ENCODE measurements around the gene PAFAH1B2. TPM values are rescaled to one million over a fixed set of nuclear protein-coding genes. Genes with fewer than 3 reads are reported as not detected.

The PAFAH1B2 gene
- total RNA-seq, 4 donors from 2014 or later = 50.3 to 82.3 (median 63.2) TPM

DNA sequence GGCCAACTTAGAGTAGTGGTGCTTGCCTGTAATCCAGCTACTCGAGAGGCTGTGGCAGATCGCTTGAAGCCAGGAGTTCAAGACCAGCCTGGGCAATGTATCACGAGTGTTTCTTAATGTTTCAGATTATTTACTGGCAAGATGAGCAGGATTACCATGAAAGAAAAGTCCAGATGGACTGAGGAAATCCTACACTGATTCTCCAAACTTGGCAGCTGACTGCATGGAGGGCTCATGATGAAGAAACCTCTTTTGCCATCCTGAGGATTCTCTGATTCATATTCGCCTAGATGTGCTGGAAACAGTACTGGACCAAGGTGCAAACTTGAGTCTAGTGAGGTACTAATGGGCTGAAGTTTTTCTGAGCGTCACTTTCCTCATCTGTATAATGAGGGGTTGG is 31.7 kb downstream of the PAFAH1B2 start:
- Histone ChIP-seq H3K27me3 (no peaks in the 10 kb centered on the region), H3K27ac (peak overlapping the region in 3 of 4 donors; percentile 21 to 45 (median 27)), H3K4me1 (peaks cover 0 to 63% (median 17%) of the 10 kb centered on the region in 3 donors), H3K4me3 (no peak overlapping the region), H3K36me3 (peaks cover 0 to 14% of the 10 kb centered on the region in 2 donors), H3K9me3 (no peaks in the 10 kb centered on the region)
- ATAC-seq = no peak
- TF ChIP-seq EP300 (IDR thresholded peaks at IDR 0.05) = no peak
- TF ChIP-seq, protein P1, sequence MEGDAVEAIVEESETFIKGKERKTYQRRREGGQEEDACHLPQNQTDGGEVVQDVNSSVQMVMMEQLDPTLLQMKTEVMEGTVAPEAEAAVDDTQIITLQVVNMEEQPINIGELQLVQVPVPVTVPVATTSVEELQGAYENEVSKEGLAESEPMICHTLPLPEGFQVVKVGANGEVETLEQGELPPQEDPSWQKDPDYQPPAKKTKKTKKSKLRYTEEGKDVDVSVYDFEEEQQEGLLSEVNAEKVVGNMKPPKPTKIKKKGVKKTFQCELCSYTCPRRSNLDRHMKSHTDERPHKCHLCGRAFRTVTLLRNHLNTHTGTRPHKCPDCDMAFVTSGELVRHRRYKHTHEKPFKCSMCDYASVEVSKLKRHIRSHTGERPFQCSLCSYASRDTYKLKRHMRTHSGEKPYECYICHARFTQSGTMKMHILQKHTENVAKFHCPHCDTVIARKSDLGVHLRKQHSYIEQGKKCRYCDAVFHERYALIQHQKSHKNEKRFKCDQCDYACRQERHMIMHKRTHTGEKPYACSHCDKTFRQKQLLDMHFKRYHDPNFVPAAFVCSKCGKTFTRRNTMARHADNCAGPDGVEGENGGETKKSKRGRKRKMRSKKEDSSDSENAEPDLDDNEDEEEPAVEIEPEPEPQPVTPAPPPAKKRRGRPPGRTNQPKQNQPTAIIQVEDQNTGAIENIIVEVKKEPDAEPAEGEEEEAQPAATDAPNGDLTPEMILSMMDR (IDR thresholded peaks at IDR 0.05) = no peak
- TF ChIP-seq POLR2AphosphoS5 (IDR thresholded peaks at IDR 0.05) = no peak
- TF ChIP-seq POLR2A (IDR thresholded peaks at IDR 0.05) = no peak
- 80 to 93% methylated on average over 3 of the region's 5 CpGs for WGBS, 2 donors (ENCODE audit: low coverage in 1 of 2)

DNA sequence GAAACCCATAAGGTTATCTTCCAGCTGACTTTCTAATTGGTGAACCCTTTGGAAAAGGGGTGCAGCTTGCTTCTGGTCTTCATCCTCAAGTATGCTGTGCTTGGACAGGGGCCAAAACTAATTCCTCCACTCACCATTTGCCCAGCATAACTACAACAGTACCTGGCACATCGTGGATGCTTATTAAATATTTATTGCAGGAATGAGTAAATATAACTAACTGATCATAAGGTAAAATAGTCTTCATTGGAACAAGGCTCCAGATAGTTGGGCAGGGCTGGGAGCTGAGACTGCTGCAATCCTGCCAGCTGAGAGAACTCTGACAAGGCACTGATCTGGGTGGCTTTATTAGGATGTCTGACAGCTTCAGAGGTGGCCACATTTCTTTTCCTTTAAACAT is 32.1 kb downstream of the PAFAH1B2 start:
- ATAC-seq = no peak
- H3K4me3 ChIP-seq = no peak overlapping the region
- peaks cover 0 to 64% (median 21%) of the 10 kb centered on the region in 3 donors for H3K4me1 ChIP-seq
- TF ChIP-seq POLR2A (IDR thresholded peaks at IDR 0.05) (no peak), POLR2AphosphoS5 (IDR thresholded peaks at IDR 0.05) (no peak)
- H3K27me3 ChIP-seq = no peaks in the 10 kb centered on the region
- H3K27ac ChIP-seq = peak overlapping the region in 2 of 4 donors; percentile 21 to 45
- H3K9me3 ChIP-seq = no peaks in the 10 kb centered on the region
- H3K36me3 ChIP-seq = peaks cover 0 to 10% of the 10 kb centered on the region in 2 donors
- 50 to 60% methylated on average over 1 of the region's 1 CpG for WGBS, 2 donors (ENCODE audit: low coverage in 1 of 2)

DNA sequence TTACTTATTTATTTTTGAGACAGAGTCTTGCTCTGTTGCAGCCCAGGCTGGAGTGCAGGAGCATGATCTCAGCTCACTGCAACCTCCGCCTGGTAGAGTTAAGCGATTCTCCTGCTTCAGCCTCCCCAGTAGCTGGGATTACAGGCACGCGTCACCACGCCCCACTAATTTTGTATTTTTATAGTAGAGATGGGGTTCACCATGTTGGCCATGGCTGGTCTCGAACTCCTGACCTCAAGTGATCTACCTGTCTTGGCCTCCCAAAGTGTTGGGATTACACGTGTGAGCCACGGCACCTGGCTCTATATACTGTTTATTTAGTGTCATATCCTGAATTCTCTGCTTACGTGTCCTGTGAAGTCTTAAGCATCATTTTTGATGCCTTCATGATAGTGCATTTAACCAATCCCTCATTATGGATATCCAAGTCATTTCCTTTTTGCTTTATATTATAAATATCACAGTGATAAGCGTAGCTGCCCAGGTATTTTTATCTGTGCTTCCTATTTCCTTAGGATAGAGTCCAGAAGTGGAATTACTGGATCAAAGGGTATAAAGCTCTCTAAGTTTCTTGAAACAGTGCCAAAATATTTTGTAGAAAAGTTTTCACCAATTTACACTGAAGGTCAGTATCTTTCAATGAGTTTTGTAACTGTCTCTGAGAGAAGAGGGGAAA is 33.6 kb downstream of the PAFAH1B2 start:
- no peaks in the 10 kb centered on the region for H3K9me3 ChIP-seq
- 64 to 65% methylated on average over 5 to 9 of the region's 10 CpGs for WGBS, 2 donors (ENCODE audit: low coverage in 1 of 2)
- no peaks in the 10 kb centered on the region for H3K27me3 ChIP-seq
- peak overlapping the region in 3 of 4 donors; percentile 96 to 98 (median 97) for H3K27ac ChIP-seq
- no peak for ATAC-seq
- H3K4me1 ChIP-seq = peaks cover 0 to 66% (median 25%) of the 10 kb centered on the region in 3 donors
- peak overlapping the region in 1 of 2 donors; percentile 84 for H3K4me3 ChIP-seq
- TF ChIP-seq POLR2A (IDR thresholded peaks at IDR 0.05) = no peak
- no peak for TF ChIP-seq EP300 (IDR thresholded peaks at IDR 0.05)
- no peak for TF ChIP-seq POLR2AphosphoS5 (IDR thresholded peaks at IDR 0.05)
- TF ChIP-seq, protein P1 (IDR thresholded peaks at IDR 0.05) = no peak
- H3K36me3 ChIP-seq = peaks cover 0 to 11% of the 10 kb centered on the region in 2 donors

DNA sequence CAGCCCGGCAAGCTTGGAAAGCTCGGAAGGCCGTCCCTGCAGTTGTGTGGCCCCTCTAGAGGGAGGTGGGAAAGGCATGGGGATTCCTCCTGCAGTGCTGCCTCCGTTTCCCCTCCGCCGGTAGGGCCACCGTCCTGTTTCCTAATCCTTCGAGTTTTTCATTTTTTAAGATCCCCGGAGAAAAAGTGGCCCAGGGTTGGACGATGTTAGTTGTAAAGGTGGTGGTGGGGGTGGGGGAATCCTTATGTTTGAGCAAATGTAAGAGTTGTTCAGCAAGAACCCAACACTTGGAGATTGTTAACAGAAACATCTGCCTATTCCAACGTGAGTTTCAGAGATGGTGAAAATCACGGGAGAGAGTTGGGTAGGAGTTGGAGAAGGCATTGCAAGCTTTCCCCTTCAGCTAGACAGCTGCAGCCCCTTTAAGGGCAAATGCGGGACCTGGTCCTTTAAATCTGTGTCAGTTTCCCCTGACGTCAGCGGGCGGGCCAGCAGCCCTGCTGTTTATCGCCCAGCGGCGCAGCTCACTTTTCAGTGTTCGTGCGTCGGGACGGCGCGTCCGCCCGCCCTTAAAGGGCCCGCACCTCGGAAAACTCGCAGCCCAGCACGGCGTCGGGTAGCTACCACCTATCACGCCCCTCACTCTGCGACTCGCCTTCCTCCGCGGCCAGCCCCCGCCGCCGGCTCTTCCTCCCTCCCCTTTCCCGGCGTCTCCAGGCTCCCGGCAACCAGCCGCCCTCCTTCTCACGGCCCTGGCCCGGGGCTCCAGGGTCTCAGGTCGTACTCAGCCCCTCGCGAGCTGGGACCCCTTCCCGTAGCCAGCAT is 34.3 kb downstream of the PAFAH1B2 start, which contains the start of gene SIDT2:
Gene SIDT2 (plus strand): TSS at position 534 of the 825 bp plus-strand sequence. CDS start 521 bp downstream, outside the sequence.
- Histone ChIP-seq H3K9me3 (no peaks in the 10 kb centered on the region), H3K4me3 (peak within 1 kb of the TSS; percentile 84 to 88), H3K27me3 (no peaks in the 10 kb centered on the region), H3K4me1 (peaks cover 0 to 59% (median 25%) of the 10 kb centered on the region in 3 donors), H3K27ac (peak within 1 kb of the TSS; percentile 96 to 98 (median 96)), H3K36me3 (peaks cover 0 to 18% of the 10 kb centered on the region in 2 donors)
- WGBS, 2 donors (ENCODE audit: low coverage in 1 of 2) = 0 to 2% methylated on average over 10 to 12 of the region's 51 CpGs
- TF ChIP-seq EP300 (IDR thresholded peaks at IDR 0.05) (no peak), POLR2A (IDR thresholded peaks at IDR 0.05) (peak; percentile 89 to 93), POLR2AphosphoS5 (IDR thresholded peaks at IDR 0.05) (peak; percentile 97)
- TF ChIP-seq, protein P1 (IDR thresholded peaks at IDR 0.05) = peak in 1 of 4 experiments; percentile 6
- peak; percentile 96 for ATAC-seq

Data from gastroesophageal sphincter (tissue), 4 donors.